K562 (cell line): ENCODE data around the gene GRIK1. TPM values are rescaled to one million over a fixed set of nuclear protein-coding genes. Genes with fewer than 3 reads are reported as not detected.

Source experiments
- CCAR2 ChIP-seq: fragments of 200-400 bp; formaldehyde crosslinking; IDR thresholded peaks from 2 replicates; pipeline ENCODE4 v1.6.1; 2017; ENCODE audit warnings: mild to moderate bottlenecking, low read depth, low read length
- CEBPB ChIP-seq: fragments of 450-650 bp; IDR thresholded peaks from 2 replicates; pipeline ENCODE4 v1.6.1; 2016; ENCODE audit warnings: missing genetic modification characterization, missing compliant biosample characterization
- CLOCK ChIP-seq: fragments of 250-450 bp; sonication (Bioruptor Pico); IDR thresholded peaks from 2 replicates; pipeline ENCODE4 v1.4.0; 2020; ENCODE audit warnings: mild to moderate bottlenecking, moderate library complexity, borderline replicate concordance
- HNRNPH1 ChIP-seq: fragments of 200-400 bp; formaldehyde crosslinking; optimal IDR thresholded peaks from 2 replicates; pipeline ENCODE3; 2017; ENCODE audit warnings: low read depth, mild to moderate bottlenecking, low read length, moderate library complexity
- ID3 ChIP-seq, 2 experiments: fragments of 250-450 bp in 1 of 2; fragments of 450-650 bp in 1 of 2; sonication (Bioruptor Pico) in 1 of 2; IDR thresholded peaks; 2 replicates each; pipeline versions ENCODE4 v1.6.1 to v1.8.0; 2016 to 2021; ENCODE audit warnings: mild to moderate bottlenecking in 2 of 2, moderate library complexity in 2 of 2, missing compliant biosample characterization in 1 of 2, missing genetic modification characterization in 1 of 2
- PHB2 ChIP-seq: fragments of 450-650 bp; IDR thresholded peaks from 2 replicates; pipeline ENCODE4 v1.6.1; 2017; ENCODE audit warnings: low read depth
- TFE3 ChIP-seq: fragments of 450-650 bp; formaldehyde crosslinking; IDR thresholded peaks from 2 replicates; pipeline ENCODE4 v1.4.0; 2020; ENCODE audit warnings: mild to moderate bottlenecking, mixed read lengths
- TRIM24 ChIP-seq, 2 experiments: fragments of 450-650 bp; IDR thresholded peaks; 2 replicates each; pipeline ENCODE4 v1.6.1; 2016
- TRIM25 ChIP-seq: fragments of 450-650 bp; IDR thresholded peaks from 2 replicates; pipeline ENCODE4 v1.7.0; 2016; ENCODE audit warnings: borderline replicate concordance
- ZNF23 ChIP-seq: fragments of 250-450 bp; sonication (Bioruptor Pico); IDR thresholded peaks from 2 replicates; pipeline ENCODE4 v1.4.0; 2020; ENCODE audit warnings: mild to moderate bottlenecking
- ZSCAN32 ChIP-seq: fragments of 450-650 bp; formaldehyde crosslinking; IDR thresholded peaks from 2 replicates; pipeline ENCODE4 v1.4.0; 2020; ENCODE audit warnings: mild to moderate bottlenecking, moderate library complexity
- polyA plus RNA-seq, 8 experiments: library from polyadenylated mRNA; depleted of rRNA in 4 of 8; stranded (reverse) in 5 of 8; unstranded in 3 of 8; fragments of >200 nt; fragmentation: Nextera tagmentation in 2 of 8; fragmentation: Illumina TruSeq in 1 of 8; extraction: Ambion mirVana in 2 of 8; extraction: Trizol in 1 of 8; gene quantifications; 2 replicates each; pipeline versions ENCODE4 v1.2.1 to v1.2.3, GENCODE V29; 2011 to 2014; ENCODE audit warnings: inconsistent platforms in 1 of 8, missing spikeins in 1 of 8
- total RNA-seq, 7 experiments: library from RNA; depleted of rRNA in 6 of 7; stranded (reverse); fragments of >200 nt in 6 of 7; fragmentation: Illumina TruSeq in 2 of 7; extraction: Trizol in 2 of 7; gene quantifications; 2 replicates each; pipeline versions ENCODE4 v1.2.1 to v1.2.3, GENCODE V29; 2011 to 2021; ENCODE audit warnings: low replicate concordance in 1 of 7

GRIK1 gene
- total and polyA plus RNA-seq, 9 of the 15 experiments (the other 6 are each of a cell fraction or from before 2014, with no cell fraction given): 0.17 to 2.8 (median 0.53) TPM

GRCh38 chr21:29642551-29643245 lies 297.1 kb downstream of the GRIK1 start (continued):
- no peak for TF ChIP-seq HNRNPH1
- TF ChIP-seq TRIM25: no peak
- no peak for TF ChIP-seq PHB2
- TF ChIP-seq ZSCAN32 (CRISPR knock-in tag): no peak
- peak; percentile 68; the same call in 1 of the 2 replicates for TF ChIP-seq CEBPB (tag)
- no peak for TF ChIP-seq ID3 (CRISPR knock-in tag; IDR thresholded peaks at IDR 0.05)
- peak; percentile 94 for TF ChIP-seq ID3 (tag; IDR thresholded peaks at IDR 0.05)
- TF ChIP-seq ZNF23 (CRISPR knock-in tag): no peak
- no peak for TF ChIP-seq TRIM24 (IDR thresholded peaks at IDR 0.05)
- TF ChIP-seq CLOCK (CRISPR knock-in tag): peak; percentile 72
- TF ChIP-seq CCAR2: no peak
- no peak for TF ChIP-seq TFE3 (CRISPR knock-in tag)
